GM13976 (cell line): ENCODE measurements around the gene EXOC4.

Source experiments
- DNase-seq: peaks from one replicate; pipeline ENCODE4 v3.0.0; 2012; ENCODE audit warnings: low spot score
- in situ Hi-C: fragments of 300-500 bp; cut with MboI; formaldehyde crosslinking; loops from one replicate; pipeline ENCODE4 v1.12.0; 2022; ENCODE audit warnings: low sequenced_read_pairs, mixed read lengths, inconsistent platforms; ENCODE audit not compliant: unreplicated experiment
- TF ChIP-seq, protein P1 (sequence below): IDR thresholded peaks from 2 replicates; pipeline ENCODE4 v1.5.1; 2012; ENCODE audit warnings: borderline replicate concordance, mild to moderate bottlenecking; ENCODE audit not compliant: insufficient read depth; ENCODE audit errors: extremely low read depth, missing control alignments, control extremely low read depth

EXOC4 gene

DNA sequence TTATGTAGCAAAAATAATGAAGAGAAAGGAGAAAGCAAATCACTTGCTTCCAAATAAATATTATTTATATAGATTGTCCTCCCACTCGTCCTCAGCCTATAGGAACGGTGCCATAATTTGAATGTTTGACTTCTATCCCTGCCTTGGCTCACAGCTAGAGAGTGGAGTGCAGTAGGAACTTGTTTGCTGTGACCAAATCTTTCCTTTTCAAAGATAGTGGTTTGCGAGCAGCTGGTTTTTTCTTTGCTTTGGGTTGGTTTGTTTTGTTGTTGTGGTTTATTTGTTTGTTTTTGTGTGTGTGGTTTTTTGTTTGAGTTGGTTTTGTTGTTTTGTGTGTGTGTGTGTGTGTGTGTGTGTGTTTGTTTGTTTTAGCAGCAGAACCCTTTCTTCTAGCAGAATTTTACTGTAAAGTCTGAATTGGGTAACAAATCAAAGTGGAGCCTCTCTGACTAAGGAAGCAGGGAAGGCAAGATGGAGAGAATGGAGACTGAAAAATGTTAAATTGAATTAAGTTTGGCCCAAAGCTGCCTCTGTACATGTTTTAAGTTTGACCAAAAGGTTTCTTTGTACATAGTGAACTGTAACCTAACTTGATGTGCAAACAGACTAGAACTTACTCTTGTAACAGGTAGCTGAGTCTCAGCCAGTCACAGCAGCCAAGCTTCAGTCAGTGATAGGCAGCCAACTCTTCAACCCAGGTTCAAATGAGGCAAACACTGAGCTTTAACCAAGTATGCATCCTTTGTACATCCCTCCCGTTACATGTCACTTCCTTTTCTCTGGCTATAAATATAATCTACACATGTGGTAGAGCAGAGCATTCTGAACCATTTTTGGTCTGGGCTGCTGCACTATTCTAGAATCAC is 724.8 kb downstream of the EXOC4 start:
- TF ChIP-seq, protein P1, sequence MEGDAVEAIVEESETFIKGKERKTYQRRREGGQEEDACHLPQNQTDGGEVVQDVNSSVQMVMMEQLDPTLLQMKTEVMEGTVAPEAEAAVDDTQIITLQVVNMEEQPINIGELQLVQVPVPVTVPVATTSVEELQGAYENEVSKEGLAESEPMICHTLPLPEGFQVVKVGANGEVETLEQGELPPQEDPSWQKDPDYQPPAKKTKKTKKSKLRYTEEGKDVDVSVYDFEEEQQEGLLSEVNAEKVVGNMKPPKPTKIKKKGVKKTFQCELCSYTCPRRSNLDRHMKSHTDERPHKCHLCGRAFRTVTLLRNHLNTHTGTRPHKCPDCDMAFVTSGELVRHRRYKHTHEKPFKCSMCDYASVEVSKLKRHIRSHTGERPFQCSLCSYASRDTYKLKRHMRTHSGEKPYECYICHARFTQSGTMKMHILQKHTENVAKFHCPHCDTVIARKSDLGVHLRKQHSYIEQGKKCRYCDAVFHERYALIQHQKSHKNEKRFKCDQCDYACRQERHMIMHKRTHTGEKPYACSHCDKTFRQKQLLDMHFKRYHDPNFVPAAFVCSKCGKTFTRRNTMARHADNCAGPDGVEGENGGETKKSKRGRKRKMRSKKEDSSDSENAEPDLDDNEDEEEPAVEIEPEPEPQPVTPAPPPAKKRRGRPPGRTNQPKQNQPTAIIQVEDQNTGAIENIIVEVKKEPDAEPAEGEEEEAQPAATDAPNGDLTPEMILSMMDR, result no peak
- DNase-seq, result no peak
- in situ Hi-C loops, result no loop called here

GRCh38 chr7:133978502-133979295 is 725.8 kb downstream of the EXOC4 start:
- TF ChIP-seq, protein P1, result no peak
- in situ Hi-C loops, result no loop called here
- DNase-seq, result no peak

DNA sequence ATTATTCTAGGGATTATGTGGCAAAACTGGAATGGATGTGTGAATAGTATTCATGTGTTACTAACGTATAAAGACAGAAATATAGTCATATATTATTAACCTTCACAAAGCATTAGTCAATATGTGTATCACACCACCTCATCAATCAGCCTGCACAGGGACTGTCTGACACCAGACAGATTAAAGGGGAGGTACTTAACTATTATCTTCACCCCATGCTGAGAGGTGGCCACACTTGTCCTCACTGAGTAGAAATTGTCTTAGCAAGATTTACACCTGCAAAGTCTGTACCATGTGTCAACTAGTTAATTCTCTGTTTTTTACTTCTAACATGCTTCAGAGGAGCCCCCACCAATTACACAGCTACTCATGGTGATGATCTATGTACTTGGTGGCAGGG is 727.9 kb downstream of the EXOC4 start:
- TF ChIP-seq, protein P1, result no peak
- in situ Hi-C loops, result no loop called here
- no peak for DNase-seq

DNA sequence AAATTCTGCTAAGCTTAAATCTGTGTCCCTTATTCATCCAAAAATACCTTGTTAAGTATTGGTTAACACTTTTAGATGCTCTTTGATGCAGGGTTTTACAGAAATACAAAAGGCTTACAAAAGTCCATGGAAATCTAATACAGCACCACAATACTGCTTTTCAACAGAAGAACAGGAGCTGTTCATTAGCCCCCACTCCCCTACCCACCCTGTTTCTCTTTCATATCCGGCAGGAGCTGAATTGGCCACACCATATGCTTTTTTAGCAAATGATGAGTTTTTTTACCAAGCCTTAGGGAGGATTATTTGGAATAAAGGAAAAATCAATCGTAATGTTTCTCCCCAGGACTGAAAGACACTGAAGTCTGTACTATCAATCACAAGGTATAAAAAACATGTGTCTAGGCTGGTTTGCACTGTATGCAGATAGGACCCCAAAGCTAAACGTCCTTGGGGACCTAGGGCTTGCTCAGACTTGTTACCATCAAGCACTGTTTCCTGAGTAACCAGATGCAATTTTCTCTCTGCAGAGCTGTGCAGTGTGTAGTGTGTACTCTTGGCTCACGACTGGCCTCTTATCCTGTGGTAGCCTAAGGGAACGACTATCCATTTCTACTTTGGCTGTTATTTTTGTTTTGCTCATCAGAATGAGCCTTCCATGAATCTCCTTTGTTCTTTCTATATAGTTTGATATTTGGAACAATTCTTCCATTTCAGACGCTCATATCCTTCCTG is 731.0 kb downstream of the EXOC4 start:
- in situ Hi-C loops, result no loop called here
- DNase-seq, result no peak

DNA sequence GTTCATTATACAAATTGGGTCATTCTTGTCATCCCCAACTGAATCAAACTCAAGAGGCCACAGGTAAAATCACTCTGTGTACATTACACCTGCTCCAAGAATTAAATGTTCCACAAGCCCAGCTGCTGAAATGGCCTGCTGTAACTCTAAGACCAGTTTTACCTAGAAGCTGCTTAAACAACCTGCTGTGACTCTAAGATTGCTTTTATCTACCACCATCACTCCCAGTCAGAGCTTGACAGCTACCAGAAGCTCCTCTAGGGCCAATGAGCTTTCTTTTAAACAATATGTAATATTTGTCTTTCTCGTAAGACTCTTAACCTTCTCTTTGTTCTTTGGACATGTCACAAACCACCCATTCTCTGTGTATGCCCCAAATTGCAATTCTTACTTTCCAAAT is 732.4 kb downstream of the EXOC4 start:
- TF ChIP-seq, protein P1, result no peak
- in situ Hi-C loops, result no loop called here
- DNase-seq, result no peak

More for the DNA sequence above, 731.0 kb downstream of the EXOC4 start:
- TF ChIP-seq, protein P1, result no peak

DNA sequence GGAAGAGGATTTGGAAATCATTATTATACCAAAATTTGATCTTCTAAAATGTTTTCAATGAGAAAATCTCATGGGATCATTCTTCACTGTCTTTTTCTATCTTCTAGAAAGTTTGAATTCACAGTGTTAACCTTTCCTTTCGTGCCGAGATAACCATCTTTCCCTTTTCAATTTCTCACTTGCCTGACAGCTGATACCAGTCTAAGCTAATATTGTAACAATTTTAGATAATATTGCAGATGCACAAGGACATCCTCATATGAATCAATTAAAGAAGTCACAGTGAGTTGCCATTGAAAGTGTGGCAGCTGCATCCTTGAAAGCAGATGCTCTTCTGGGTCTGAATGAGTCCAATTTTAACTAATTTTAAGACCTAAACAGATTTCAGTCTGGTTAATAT is 734.7 kb downstream of the EXOC4 start:
- no peak for DNase-seq
- in situ Hi-C loops, result no loop called here
- TF ChIP-seq, protein P1, result no peak
